HEK293 (cell line): ENCODE results near the gene IPO13.

Experiments used
- CTCF ChIA-PET: fragments of 350-600 bp; formaldehyde crosslinking; extraction: SDS; loops from one replicate; lab custom pipeline; 2021; ENCODE audit warnings: antibody characterized with exemption; lab: Yijun Ruan, JAX
- POLR2A ChIA-PET: fragments of 300-600 bp; formaldehyde crosslinking; extraction: SDS; loops from one replicate; lab custom pipeline; 2020; ENCODE audit warnings: antibody characterized with exemption, inconsistent platforms; lab: Yijun Ruan, JAX
- H3K27ac ChIP-seq: fragments of 200-500 bp; sonication (Bioruptor generic); 2 replicates; pipeline ENCODE4 v1.5.1; 2014; ENCODE audit warnings: low read depth, low read length, control low read depth, inconsistent platforms; ENCODE audit errors: extremely low read depth
- H3K36me3 ChIP-seq, 2 experiments: fragments of 200-500 bp in 1 of 2; sonication (Bioruptor generic) in 1 of 2; 1 replicate in 1 of 2; 2 replicates in 1 of 2; pipeline ENCODE4 v1.5.1; 2014 to 2017; ENCODE audit warnings: inconsistent platforms in 2 of 2, low read length in 2 of 2; ENCODE audit not compliant: control insufficient read depth in 2 of 2, insufficient read depth in 1 of 2
- H3K4me1 ChIP-seq: fragments of 200-500 bp; sonication (Bioruptor generic); 2 replicates; pipeline ENCODE4 v1.5.1; 2014; ENCODE audit warnings: mild to moderate bottlenecking, low read length, inconsistent platforms; ENCODE audit not compliant: control insufficient read depth, insufficient read depth
- H3K4me3 ChIP-seq: 2 replicates; pipeline ENCODE4 v1.5.1; 2011; ENCODE audit warnings: low read depth, mild to moderate bottlenecking, control low read depth, low read length, moderate library complexity
- H3K9me3 ChIP-seq: fragments of 200-500 bp; sonication (Bioruptor generic); 2 replicates; pipeline ENCODE4 v1.5.1; 2014; ENCODE audit warnings: low read depth, low read length, inconsistent platforms; ENCODE audit not compliant: control insufficient read depth, insufficient read depth
- INSM2 ChIP-seq: fragments of 450-650 bp; formaldehyde crosslinking; IDR thresholded peaks from 2 replicates; pipeline ENCODE4 v1.5.1; 2016; ENCODE audit warnings: missing biosample characterization, missing genetic modification characterization
- KLF17 ChIP-seq: fragments of 450-650 bp; formaldehyde crosslinking; IDR thresholded peaks from 2 replicates; pipeline ENCODE4 v1.5.1; 2016; ENCODE audit warnings: missing biosample characterization, missing genetic modification characterization
- SP2 ChIP-seq: fragments of 450-650 bp; formaldehyde crosslinking; IDR thresholded peaks from 2 replicates; pipeline ENCODE4 v1.5.1; 2016; ENCODE audit warnings: missing biosample characterization, missing genetic modification characterization
- ZBTB8A ChIP-seq: fragments of 450-650 bp; formaldehyde crosslinking; IDR thresholded peaks from 2 replicates; pipeline ENCODE4 v1.5.1; 2016; ENCODE audit warnings: missing biosample characterization, missing genetic modification characterization
- ZFHX2 ChIP-seq: fragments of 450-650 bp; formaldehyde crosslinking; conservative IDR thresholded peaks from 2 replicates; pipeline ENCODE4 v1.5.1; 2016; ENCODE audit warnings: missing biosample characterization, missing genetic modification characterization
- ZFP69B ChIP-seq: fragments of 450-650 bp; formaldehyde crosslinking; IDR thresholded peaks from 2 replicates; pipeline ENCODE4 v1.5.1; 2016; ENCODE audit warnings: missing biosample characterization, missing genetic modification characterization
- ZIC2 ChIP-seq: fragments of 450-650 bp; formaldehyde crosslinking; IDR thresholded peaks from 2 replicates; pipeline ENCODE4 v1.5.1; 2016; ENCODE audit warnings: missing biosample characterization, missing genetic modification characterization
- ZNF138 ChIP-seq: fragments of 450-650 bp; formaldehyde crosslinking; IDR thresholded peaks from 2 replicates; pipeline ENCODE4 v1.5.1; 2016; ENCODE audit warnings: missing biosample characterization, missing genetic modification characterization, borderline replicate concordance
- ZNF324 ChIP-seq: fragments of 450-650 bp; formaldehyde crosslinking; IDR thresholded peaks from 2 replicates; pipeline ENCODE4 v1.5.1; 2016; ENCODE audit warnings: missing biosample characterization, missing genetic modification characterization
- ZNF394 ChIP-seq: fragments of 450-650 bp; formaldehyde crosslinking; IDR thresholded peaks from 2 replicates; pipeline ENCODE4 v1.5.1; 2016; ENCODE audit warnings: missing biosample characterization, missing genetic modification characterization, mild to moderate bottlenecking, moderate library complexity, borderline replicate concordance
- ZNF558 ChIP-seq: fragments of 450-650 bp; formaldehyde crosslinking; IDR thresholded peaks from 2 replicates; pipeline ENCODE4 v1.5.1; 2016; ENCODE audit warnings: missing biosample characterization, missing genetic modification characterization
- ZNF629 ChIP-seq: fragments of 450-650 bp; formaldehyde crosslinking; IDR thresholded peaks from 2 replicates; pipeline ENCODE4 v1.5.1; 2017; ENCODE audit warnings: missing biosample characterization, missing genetic modification characterization
- ZNF639 ChIP-seq: fragments of 450-650 bp; formaldehyde crosslinking; IDR thresholded peaks from 2 replicates; pipeline ENCODE4 v1.5.1; 2016; ENCODE audit warnings: missing biosample characterization, missing genetic modification characterization
- ZNF664 ChIP-seq: fragments of 450-650 bp; formaldehyde crosslinking; IDR thresholded peaks from 2 replicates; pipeline ENCODE4 v1.5.1; 2016; ENCODE audit warnings: missing biosample characterization, missing genetic modification characterization
- TF ChIP-seq, protein P1 (sequence below): fragments of 450-650 bp; formaldehyde crosslinking; IDR thresholded peaks from 2 replicates; pipeline ENCODE4 v1.5.1; 2016; ENCODE audit warnings: missing biosample characterization, missing genetic modification characterization, low read depth
- TF ChIP-seq, protein P2 (sequence below): fragments of 450-650 bp; formaldehyde crosslinking; IDR thresholded peaks from 2 replicates; pipeline ENCODE4 v1.5.1; 2016; ENCODE audit warnings: missing biosample characterization, missing genetic modification characterization
- TF ChIP-seq, protein P3 (sequence below): fragments of 450-650 bp; formaldehyde crosslinking; IDR thresholded peaks from 2 replicates; pipeline ENCODE4 v1.5.1; 2016; ENCODE audit warnings: missing biosample characterization, missing genetic modification characterization, borderline replicate concordance

IPO13 gene

GRCh38 chr1:43956234-43956633 is 9.5 kb downstream of the IPO13 start (continued):
- no peak for TF ChIP-seq SP2 (tag by site-specific recombination)
- TF ChIP-seq, all 188 proteins: peak for 0

DNA sequence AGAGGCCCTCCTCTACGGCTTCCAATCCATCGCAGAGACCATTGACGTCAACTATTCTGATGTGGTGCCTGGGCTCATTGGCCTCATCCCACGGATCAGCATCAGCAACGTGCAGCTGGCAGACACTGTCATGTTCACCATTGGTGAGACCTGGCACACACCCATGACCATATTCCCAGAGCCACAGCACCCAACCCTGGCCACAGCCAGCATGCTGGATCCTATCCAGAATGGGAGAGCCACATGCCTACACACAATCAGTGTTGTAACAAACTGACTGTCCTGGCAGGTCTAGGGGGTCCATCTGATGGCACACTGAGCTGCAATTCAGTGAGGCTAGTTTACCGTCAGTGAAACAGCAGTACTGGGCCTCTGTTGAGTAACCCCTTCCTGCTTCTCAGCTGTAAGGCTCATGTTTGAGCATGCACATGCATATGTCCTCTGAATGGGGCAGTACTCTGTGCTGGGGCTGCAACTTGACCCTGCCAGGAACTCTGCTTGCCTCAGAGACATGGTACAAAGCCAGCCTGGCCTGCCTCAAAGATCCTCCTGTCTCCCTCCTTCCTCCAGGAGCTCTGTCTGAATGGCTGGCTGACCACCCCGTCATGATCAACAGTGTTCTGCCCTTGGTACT is 10.8 kb downstream of the IPO13 start:
- peaks cover 6% of the 10 kb centered on the region for H3K4me1 ChIP-seq
- TF ChIP-seq ZFHX2 (tag by site-specific recombination) (0 out of 2 replicates have a peak, but pooled peaks have one; percentile 6), ZNF138 (tag by site-specific recombination) (no peak)
- H3K36me3 ChIP-seq = peaks cover 0 to 78% of the 10 kb centered on the region in 2 experiments; a peak in 1 of 3 replicates
- H3K4me3 ChIP-seq = no peak overlapping the region
- no peak overlapping the region for H3K27ac ChIP-seq
- H3K9me3 ChIP-seq = no peaks in the 10 kb centered on the region
- CTCF ChIA-PET = interaction anchor here (0.6 to 1.0 kb wide), 3 partner anchors 12 to 172 kb away, joined by 3 to 4 read pairs (median 3); partner anchors contain the start of gene DPH2
- POLR2A ChIA-PET = interaction anchor here (2.0 kb wide), 1 partner anchor 11 kb away, joined by 11 read pairs; the partner anchor contains the start of gene IPO13

DNA sequence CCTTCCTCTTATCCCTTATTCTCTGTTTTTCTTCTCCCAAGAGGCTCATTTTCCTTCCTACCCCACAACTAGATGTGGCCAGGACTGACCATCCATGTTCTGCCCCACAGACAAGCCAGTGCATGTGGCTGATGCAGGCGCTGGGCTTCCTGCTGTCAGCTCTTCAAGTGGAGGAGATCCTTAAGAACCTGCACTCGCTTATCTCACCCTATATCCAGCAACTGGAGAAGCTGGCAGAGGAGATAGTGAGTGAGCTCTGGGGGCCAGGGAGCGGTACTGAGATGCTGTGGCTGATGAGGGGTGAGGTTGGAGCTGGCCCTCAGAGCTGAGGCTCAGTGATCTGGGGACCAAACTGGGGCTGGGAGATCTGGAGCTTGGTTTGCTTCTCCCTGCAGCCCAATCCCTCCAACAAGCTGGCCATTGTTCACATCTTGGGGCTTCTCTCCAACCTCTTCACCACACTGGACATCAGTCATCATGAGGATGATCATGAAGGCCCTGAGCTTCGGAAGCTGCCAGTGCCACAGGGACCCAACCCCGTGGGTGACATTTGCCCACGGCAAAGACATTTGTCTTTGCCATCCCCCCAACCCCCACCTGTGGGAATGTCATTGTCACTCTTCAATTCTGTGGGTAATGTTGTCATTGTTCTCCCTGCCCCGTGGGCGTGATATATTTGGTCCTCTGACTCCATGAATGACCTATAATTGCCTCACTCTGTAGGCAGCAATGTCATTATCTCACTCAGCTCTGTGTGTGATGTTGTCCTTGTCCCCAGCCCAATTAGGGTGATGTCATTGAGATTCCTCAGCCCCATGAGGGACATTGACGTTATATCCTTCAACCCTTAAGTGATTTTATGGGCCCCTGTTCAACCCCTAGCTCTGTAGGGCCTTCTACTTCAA is 11.9 kb downstream of the IPO13 start:
- Histone ChIP-seq H3K36me3 (peaks cover 0 to 89% of the 10 kb centered on the region in 2 experiments; a peak in 1 of 3 replicates), H3K4me1 (no peaks in the 10 kb centered on the region), H3K9me3 (no peaks in the 10 kb centered on the region), H3K27ac (no peak overlapping the region), H3K4me3 (no peak overlapping the region)
- CTCF ChIA-PET = interaction anchor here (1.1 kb wide), 1 partner anchor 24 kb away, joined by 5 read pairs; no protein-coding TSS in a partner anchor
- POLR2A ChIA-PET = interaction anchor here (2.0 kb wide), 1 partner anchor 12 kb away, joined by 11 read pairs; the partner anchor contains the start of gene IPO13
- TF ChIP-seq ZNF639 (tag by site-specific recombination) (peak; percentile 77; the same call in 1 of the 2 replicates), ZNF558 (tag by site-specific recombination) (peak; percentile 76), ZNF394 (tag by site-specific recombination) (0 out of 2 replicates have a peak, but pooled peaks have one; percentile 17), ZIC2 (tag by site-specific recombination) (peak; percentile 85), KLF17 (peak; percentile 55; the same call in 1 of the 2 replicates), ZFHX2 (tag by site-specific recombination) (peak; percentile 99), ZFP69B (tag by site-specific recombination) (peak; percentile 45; the same call in 1 of the 2 replicates), INSM2 (tag by site-specific recombination) (peak; percentile 81), ZBTB8A (tag by site-specific recombination) (0 out of 2 replicates have a peak, but pooled peaks have one; percentile 32), ZNF324 (tag by site-specific recombination) (peak; percentile 56; the same call in 1 of the 2 replicates), ZNF629 (tag by site-specific recombination) (peak; percentile 98), ZNF664 (no peak)
- TF ChIP-seq, protein P1, sequence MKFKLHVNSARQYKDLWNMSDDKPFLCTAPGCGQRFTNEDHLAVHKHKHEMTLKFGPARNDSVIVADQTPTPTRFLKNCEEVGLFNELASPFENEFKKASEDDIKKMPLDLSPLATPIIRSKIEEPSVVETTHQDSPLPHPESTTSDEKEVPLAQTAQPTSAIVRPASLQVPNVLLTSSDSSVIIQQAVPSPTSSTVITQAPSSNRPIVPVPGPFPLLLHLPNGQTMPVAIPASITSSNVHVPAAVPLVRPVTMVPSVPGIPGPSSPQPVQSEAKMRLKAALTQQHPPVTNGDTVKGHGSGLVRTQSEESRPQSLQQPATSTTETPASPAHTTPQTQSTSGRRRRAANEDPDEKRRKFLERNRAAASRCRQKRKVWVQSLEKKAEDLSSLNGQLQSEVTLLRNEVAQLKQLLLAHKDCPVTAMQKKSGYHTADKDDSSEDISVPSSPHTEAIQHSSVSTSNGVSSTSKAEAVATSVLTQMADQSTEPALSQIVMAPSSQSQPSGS = peak; percentile 96
- TF ChIP-seq, protein P2, sequence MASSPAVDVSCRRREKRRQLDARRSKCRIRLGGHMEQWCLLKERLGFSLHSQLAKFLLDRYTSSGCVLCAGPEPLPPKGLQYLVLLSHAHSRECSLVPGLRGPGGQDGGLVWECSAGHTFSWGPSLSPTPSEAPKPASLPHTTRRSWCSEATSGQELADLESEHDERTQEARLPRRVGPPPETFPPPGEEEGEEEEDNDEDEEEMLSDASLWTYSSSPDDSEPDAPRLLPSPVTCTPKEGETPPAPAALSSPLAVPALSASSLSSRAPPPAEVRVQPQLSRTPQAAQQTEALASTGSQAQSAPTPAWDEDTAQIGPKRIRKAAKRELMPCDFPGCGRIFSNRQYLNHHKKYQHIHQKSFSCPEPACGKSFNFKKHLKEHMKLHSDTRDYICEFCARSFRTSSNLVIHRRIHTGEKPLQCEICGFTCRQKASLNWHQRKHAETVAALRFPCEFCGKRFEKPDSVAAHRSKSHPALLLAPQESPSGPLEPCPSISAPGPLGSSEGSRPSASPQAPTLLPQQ = peak; percentile 79
- TF ChIP-seq, protein P3, sequence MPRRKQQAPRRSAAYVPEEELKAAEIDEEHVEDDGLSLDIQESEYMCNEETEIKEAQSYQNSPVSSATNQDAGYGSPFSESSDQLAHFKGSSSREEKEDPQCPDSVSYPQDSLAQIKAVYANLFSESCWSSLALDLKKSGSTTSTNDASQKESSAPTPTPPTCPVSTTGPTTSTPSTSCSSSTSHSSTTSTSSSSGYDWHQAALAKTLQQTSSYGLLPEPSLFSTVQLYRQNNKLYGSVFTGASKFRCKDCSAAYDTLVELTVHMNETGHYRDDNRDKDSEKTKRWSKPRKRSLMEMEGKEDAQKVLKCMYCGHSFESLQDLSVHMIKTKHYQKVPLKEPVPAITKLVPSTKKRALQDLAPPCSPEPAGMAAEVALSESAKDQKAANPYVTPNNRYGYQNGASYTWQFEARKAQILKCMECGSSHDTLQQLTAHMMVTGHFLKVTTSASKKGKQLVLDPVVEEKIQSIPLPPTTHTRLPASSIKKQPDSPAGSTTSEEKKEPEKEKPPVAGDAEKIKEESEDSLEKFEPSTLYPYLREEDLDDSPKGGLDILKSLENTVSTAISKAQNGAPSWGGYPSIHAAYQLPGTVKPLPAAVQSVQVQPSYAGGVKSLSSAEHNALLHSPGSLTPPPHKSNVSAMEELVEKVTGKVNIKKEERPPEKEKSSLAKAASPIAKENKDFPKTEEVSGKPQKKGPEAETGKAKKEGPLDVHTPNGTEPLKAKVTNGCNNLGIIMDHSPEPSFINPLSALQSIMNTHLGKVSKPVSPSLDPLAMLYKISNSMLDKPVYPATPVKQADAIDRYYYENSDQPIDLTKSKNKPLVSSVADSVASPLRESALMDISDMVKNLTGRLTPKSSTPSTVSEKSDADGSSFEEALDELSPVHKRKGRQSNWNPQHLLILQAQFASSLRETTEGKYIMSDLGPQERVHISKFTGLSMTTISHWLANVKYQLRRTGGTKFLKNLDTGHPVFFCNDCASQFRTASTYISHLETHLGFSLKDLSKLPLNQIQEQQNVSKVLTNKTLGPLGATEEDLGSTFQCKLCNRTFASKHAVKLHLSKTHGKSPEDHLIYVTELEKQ = 0 out of 2 replicates have a peak, but pooled peaks have one; percentile 27
